ENCODE data around the gene REPS2. TPM values are rescaled to one million over a fixed set of nuclear protein-coding genes. Genes with fewer than 3 reads are reported as not detected.

REPS2 gene

GRCh38 chrX:17187136-17187756 lies 240.8 kb downstream of the REPS2 start:
- Histone ChIP-seq H3K9me3 (ENCODE audit: control insufficient read depth, low read length) (peaks cover 7% of the 10 kb centered on the region), H2AFZ (ENCODE audit: low read depth, low read length) (no peak overlapping the region), H2AK5ac (ENCODE audit: low read length, severe bottlenecking) (no peak overlapping the region), H3K4me1 (ENCODE audit: control insufficient read depth, insufficient read depth, low read depth, low read length) (no peaks in the 10 kb centered on the region), H4K8ac (ENCODE audit: low read length) (no peak overlapping the region), H2BK120ac (ENCODE audit: low read depth, low read length) (no peak overlapping the region), H3K23ac (ENCODE audit: low read length in 2 of 2) (no peak overlapping the region), H3K36me3 (ENCODE audit: control insufficient read depth in 1 of 2, insufficient read depth in 2 of 2, low read depth in 1 of 2, low read length in 2 of 2) (no peaks in the 10 kb centered on the region), H2BK5ac (ENCODE audit: low read depth, low read length, poor library complexity, severe bottlenecking) (no peak overlapping the region), H3K4me3 (ENCODE audit: insufficient read depth in 1 of 2, low read depth in 1 of 2, low read length in 2 of 2) (no peak overlapping the region), H3K79me1 (replicated peaks; ENCODE audit: low read length, poor library complexity, severe bottlenecking) (no peaks in the 10 kb centered on the region), H3K4me2 (ENCODE audit: low read length, poor library complexity, severe bottlenecking) (no peak overlapping the region), H3K9ac (ENCODE audit: low read length) (no peak overlapping the region), H2BK15ac (ENCODE audit: low read depth, poor library complexity, severe bottlenecking) (no peak overlapping the region), H3K14ac (ENCODE audit: low read length in 2 of 2) (no peak overlapping the region), H3K18ac (ENCODE audit: low read depth in 1 of 2, low read length in 2 of 2) (no peak overlapping the region), H3K27ac (ENCODE audit: low read length, poor library complexity, severe bottlenecking) (no peak overlapping the region), H3K27me3 (ENCODE audit: control insufficient read depth in 1 of 2, insufficient read depth in 1 of 2, low read length in 2 of 2) (peaks cover 0 to 5% of the 10 kb centered on the region in 2 experiments), H4K91ac (ENCODE audit: low read length) (no peak overlapping the region), H2BK12ac (ENCODE audit: low read length in 2 of 2) (no peak overlapping the region), H3K4ac (ENCODE audit: low read depth in 1 of 2, low read length in 2 of 2) (no peak overlapping the region)
- 59% methylated on average over 7 of the region's 7 CpGs for WGBS
- DNase-seq = no peak

GRCh38 chrX:17192106-17192505 lies 245.6 kb downstream of the REPS2 start:
- H2BK15ac ChIP-seq (ENCODE audit: low read depth, poor library complexity, severe bottlenecking) = no peak overlapping the region
- H2BK5ac ChIP-seq (ENCODE audit: low read depth, low read length, poor library complexity, severe bottlenecking) = no peak overlapping the region
- no peak overlapping the region for H3K9ac ChIP-seq (ENCODE audit: low read length)
- H3K23ac ChIP-seq (ENCODE audit: low read length in 2 of 2) = no peak overlapping the region
- H3K14ac ChIP-seq (ENCODE audit: low read length in 2 of 2) = no peak overlapping the region
- H3K4me1 ChIP-seq (ENCODE audit: control insufficient read depth, insufficient read depth, low read depth, low read length) = no peaks in the 10 kb centered on the region
- H2BK120ac ChIP-seq (ENCODE audit: low read depth, low read length) = no peak overlapping the region
- H2BK12ac ChIP-seq (ENCODE audit: low read length in 2 of 2) = no peak overlapping the region
- H3K4me3 ChIP-seq (ENCODE audit: insufficient read depth in 1 of 2, low read depth in 1 of 2, low read length in 2 of 2) = no peak overlapping the region
- H3K9me3 ChIP-seq (ENCODE audit: control insufficient read depth, low read length) = peaks cover 7% of the 10 kb centered on the region
- 77% methylated on average over 6 of the region's 8 CpGs for WGBS
- peaks cover 0 to 15% of the 10 kb centered on the region in 2 experiments for H3K27me3 ChIP-seq (ENCODE audit: control insufficient read depth in 1 of 2, insufficient read depth in 1 of 2, low read length in 2 of 2)
- no peak overlapping the region for H4K8ac ChIP-seq (ENCODE audit: low read length)
- H3K18ac ChIP-seq (ENCODE audit: low read depth in 1 of 2, low read length in 2 of 2) = no peak overlapping the region
- DNase-seq = no peak
- H3K4ac ChIP-seq (ENCODE audit: low read depth in 1 of 2, low read length in 2 of 2) = no peak overlapping the region
- no peak overlapping the region for H3K4me2 ChIP-seq (ENCODE audit: low read length, poor library complexity, severe bottlenecking)
- H3K79me1 ChIP-seq (replicated peaks; ENCODE audit: low read length, poor library complexity, severe bottlenecking) = no peaks in the 10 kb centered on the region
- no peak overlapping the region for H3K27ac ChIP-seq (ENCODE audit: low read length, poor library complexity, severe bottlenecking)
- no peak overlapping the region for H4K91ac ChIP-seq (ENCODE audit: low read length)
- no peaks in the 10 kb centered on the region for H3K36me3 ChIP-seq (ENCODE audit: control insufficient read depth in 1 of 2, insufficient read depth in 2 of 2, low read depth in 1 of 2, low read length in 2 of 2)
- H2AFZ ChIP-seq (ENCODE audit: low read depth, low read length) = no peak overlapping the region
- no peak overlapping the region for H2AK5ac ChIP-seq (ENCODE audit: low read length, severe bottlenecking)

Small RNA genes lying within 50 kb of the gene (small RNA-seq; reads per million reads assigned to genes)
- gene RF00019 (ENCODE audit: low read depth) = not detected
- not detected for gene RF00190 (ENCODE audit: low read depth)

All from mesenchymal stem cell (in vitro differentiated cells and primary cell).